HG02763 (cell line): Measurements from ENCODE around the gene SAMD13.
"Not testable (repeated sequence)": the region's sequence is repeated elsewhere in the genome, so short reads cannot be mapped to it uniquely, and the experiment has no call there.

Experiments
- ATAC-seq: cut with Tn5 transposase; IDR thresholded peaks from one replicate; pipeline ENCODE4 v1.9.1; 2021; ENCODE audit warnings: mild to moderate bottlenecking, moderate library complexity; ENCODE audit not compliant: unreplicated experiment

Gene SAMD13

DNA sequence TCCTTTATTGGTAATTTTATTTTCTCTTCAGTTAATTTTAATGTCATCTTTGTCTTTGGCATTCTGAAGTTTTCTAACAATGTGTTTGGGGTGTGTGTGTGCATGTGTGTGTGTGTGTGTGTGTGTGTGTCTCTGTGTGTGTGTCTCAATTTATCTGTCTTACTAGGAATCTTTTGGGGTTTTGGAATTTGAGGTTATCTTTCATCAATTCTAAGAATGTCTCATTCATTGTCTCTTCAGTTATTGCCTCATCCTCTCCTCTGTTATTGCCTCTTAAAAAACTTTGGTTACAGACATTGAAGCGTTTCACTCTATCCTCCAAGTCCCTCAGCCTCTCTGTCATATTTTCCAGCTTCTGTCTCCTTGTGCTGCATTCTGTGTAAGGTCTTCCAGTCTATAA lies 18.1 kb upstream of the SAMD13 start:
- no peak for ATAC-seq

DNA sequence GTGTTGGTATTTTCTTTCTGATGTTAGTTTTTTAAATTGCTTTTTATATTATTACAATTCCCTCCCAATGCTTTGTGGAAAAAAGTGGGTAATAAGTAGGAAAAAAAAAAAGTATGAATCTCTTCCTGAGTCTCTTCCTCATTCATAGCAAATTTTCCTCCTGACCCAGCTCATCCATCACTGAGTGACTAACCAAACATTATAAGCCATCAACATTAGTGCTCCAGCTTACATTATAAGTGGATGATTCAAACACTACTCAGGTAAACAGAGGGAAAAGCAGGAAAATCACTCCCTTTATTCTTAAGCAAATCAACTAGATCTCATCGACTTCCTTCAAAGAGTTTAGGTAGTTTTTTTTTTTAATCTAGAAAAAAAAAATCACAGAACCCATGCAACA lies 15.4 kb upstream of the SAMD13 start:
- no peak for ATAC-seq

GRCh38 chr1:84287389-84287788 lies 14.1 kb upstream of the SAMD13 start:
- not testable (repeated sequence) for ATAC-seq

DNA sequence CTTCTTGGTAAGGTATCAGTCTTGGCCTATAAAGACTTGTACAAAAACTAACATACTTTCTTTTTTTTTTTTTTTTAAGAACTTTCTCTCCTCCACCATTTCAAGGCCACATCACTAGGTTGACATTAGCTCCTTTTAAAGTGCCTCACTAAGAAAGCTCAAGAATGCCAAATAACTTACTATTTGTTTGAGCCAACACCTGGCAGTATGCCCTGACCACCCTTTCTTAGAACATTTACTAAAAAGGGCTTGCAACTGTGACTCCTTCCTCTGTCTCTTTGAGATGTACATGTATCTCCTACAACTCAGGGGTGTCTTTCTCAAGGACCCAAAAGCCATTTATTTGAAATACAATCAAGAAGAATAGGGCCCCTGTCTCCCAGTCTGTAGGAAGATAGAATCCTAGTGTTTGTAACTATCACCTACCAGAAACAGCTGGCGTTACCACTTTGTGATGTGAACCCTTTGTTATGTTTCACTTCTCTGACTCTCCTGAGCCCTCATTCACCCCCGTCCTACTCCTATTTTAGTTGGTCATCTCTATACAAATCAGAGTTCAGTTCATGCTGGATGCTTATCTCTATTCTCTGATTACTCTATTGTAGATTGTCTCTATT lies 12.2 kb upstream of the SAMD13 start:
- ATAC-seq: no peak

GRCh38 chr1:84291882-84292655 lies 9.4 kb upstream of the SAMD13 start:
- ATAC-seq: no peak

DNA sequence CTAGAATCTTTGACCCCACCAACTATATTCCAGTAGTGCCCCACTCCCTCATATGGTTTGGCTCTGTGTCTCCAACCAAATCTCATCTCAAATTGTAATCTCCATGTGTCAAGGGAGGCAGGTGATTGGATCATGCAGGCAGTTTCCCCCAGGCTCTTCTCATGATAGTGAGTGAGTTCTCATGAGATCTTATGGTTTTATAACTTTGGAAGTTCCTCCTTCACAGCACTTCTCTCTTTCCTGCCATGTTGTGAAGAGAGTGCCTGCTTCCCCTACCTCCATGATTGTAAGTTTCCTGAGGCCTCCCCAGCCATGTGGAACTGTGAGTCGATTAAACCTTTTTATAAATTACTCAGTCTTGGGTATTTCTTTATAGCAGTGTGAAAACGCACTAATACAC lies 7.7 kb upstream of the SAMD13 start:
- ATAC-seq: no peak

DNA sequence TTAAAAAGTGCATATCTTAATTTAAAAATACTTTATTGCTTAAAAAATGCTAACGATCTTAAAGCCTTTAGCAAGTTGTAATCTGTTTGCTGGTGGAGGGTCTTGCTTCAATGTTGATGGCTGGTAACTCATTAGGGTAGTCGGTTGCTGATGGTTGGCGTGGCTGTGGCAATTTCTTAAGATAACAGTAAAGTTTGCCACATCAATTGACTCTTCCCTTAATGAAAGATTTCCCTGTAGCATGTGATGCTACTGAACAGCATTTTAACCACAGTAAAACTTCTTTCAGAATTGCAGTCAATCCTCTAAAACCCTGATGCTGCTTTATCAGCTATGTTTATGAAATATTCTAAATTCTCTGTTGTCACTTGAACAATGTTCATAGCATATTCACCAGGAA lies 6.8 kb upstream of the SAMD13 start:
- no peak for ATAC-seq

DNA sequence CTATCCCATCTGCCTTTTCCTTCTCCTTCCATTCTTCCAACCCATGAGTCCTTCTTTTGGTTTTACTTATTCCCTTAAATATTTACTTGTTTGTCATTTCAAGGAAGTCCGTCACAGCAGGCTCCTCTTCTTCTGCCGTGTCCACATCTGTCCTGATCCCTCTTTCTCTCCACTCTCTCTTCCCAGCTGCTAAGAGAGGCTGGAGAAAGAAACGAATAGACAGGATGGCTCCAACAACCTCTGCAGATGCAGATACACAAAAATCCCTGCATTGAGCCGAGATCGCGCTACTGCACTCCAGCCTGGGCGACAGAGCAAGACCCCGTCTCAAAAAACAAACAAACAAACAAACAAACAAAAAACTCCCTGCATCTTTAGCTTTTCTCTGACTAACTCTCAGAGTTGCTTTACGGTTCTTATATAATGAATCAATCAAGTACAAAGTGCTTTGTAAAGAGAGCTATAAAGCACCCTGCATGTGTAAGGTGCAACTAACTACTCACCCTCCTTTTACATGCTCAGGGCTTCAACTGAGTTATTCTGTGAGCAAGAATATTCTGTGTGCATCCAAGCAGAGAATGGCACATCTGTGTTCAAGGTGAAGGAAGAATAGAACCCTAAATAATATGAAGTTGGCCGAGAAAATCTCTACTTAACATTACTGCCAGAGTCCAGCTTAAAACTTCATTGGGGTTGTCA lies 3.8 kb upstream of the SAMD13 start:
- ATAC-seq: no peak

DNA sequence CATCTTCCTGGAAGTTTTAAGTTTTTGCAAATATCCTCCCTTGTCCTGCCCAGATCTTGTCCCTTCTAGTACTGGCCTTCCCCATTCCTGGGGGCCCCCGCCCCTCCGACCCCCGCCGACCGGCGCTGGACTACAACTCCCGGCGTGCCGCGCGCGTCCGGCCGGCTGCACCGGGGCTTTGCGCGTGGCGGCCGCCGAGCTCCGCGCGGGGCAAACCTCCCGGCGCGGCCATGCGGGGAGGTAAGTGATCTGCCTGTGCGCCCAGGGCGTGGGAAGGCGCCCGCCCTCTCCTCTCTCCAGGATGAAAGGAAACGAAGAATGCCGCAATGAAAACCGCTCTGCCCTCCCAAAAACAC lies 3.2 kb upstream of the SAMD13 start:
- peak; percentile 79 for ATAC-seq

DNA sequence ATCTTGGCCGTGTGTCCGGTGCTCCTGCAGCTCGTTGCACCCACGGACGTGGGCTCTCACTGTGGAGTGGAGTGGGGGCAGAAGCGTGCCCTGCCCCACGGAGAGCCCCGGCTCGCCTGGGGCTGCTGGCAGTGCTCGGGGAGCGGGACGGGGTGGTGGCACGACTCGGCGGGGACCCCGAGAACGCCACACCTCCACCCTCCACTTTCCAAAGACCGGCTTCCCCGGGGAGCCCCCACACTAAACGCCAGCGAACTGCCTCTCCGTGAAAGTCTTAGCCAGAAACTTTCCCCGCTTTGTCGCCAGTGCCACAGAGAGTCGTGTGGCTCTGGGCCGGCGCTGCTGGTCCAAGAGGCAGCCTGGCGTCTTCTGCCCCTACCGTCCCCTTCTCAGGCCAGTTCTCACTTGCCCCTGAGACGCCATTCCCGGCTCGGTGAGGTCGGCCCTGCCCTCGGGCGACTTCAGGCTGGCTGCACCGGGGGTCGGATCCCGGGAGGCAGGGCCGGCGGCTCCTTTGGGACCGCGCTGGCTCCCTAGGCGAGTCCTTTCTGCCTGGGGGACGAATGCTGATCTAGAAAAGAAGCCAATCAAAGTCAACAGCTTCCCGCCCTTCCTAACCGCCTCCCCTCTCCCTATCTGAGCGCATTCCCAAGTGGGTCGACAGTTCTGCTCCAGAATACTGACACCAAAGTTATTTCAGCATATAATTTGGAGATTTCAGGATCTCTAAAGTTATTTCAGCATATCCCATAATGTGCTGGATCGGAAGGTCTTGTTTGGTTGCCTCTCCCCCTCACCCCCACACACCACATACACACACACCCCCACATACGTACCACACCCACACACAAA lies 2.6 kb upstream of the SAMD13 start:
- peak; percentile 31 for ATAC-seq

- no peak for ATAC-seq
These were observed 1.9 kb upstream of the SAMD13 start for GRCh38 chr1:84299536-84300170.

GRCh38 chr1:84300501-84300900 lies 1.0 kb upstream of the SAMD13 start:
- ATAC-seq: no peak

DNA sequence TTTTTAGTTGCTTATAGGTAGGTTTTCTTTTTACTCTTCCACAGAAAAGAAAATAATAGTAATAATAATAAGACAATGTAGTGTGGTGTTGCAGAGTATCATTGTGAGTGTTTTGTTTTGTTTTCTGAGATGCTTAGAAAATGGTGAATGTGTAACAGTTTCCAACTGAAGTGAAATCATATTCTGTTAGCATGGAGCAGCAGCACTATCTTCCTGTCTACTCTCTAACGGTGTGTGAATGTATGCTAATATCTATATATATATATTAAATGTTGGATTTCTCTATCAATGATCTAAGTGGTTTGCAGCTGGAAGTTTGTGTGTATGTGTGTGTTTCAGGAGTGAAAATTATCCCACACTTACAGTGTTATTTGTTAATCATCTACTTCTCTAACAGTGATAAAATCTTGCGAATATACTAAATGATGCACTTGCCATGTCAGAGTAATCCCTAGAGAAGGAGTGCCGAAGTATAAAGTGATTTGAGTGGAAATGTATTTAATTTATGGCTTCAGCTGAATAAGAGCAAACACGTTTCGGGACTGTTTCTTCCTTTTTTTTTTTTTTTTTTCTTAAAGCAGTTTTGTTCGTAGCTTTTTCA lies 377 bp downstream of the SAMD13 start:
- ATAC-seq: no peak

- no peak for ATAC-seq
These were observed 1.9 kb downstream of the SAMD13 start for GRCh38 chr1:84303314-84303830.

DNA sequence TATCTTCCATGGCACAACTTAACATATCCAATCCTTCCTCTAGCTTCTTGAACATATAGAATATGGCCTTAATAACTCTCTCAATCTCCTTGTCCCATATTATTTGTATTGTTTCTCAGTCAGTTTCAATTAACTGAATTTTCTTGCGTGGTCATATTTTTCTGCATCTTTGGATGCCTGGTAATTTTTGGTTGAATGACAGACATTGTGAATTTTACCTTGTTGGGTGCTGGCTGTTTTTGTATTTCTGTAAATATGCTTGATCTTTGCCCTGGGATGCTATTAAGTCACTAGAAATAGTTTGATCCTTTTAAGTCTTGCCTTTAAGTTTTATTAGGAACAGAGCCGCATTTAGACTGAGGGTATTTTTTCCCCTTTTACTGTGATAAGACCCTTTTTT lies 5.9 kb downstream of the SAMD13 start:
- no peak for ATAC-seq

DNA sequence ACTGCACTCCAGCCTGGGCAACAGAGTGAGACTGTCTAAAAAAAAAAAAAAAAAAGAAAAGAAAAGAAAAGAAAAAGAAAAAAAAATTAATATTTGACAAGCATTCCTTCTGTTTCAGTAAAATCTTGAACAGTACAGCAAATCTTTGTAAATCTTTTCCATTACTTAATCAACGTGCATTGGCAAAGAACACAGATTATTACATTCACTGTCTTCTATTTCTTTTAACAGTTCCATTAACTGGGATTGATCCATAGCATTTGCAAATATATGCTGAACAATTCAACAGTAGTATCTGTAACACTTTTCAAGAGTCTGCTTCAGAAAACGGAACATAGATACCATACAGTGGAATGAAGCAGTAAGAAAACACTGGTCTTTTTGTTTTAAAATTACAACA lies 9.8 kb downstream of the SAMD13 start:
- ATAC-seq: no peak

DNA sequence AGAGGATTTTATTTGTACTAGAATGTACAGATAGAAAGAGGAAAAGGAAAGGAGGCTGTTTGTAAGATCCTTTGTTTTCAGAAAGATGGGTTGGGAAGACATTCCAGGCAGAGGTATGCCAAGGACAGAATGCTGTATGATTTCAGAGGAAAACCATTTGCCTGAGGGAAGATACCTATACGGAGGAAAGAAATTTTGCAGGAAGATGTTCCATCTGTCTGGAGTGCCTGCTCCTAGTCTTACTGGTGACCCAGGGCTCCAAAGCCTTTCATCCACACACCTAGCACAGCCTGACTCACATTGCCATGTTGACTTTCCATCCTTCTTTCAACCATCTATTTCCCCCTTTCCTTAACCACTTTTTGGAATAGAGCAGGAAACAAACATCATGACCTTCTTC lies 18.2 kb downstream of the SAMD13 start:
- ATAC-seq: no peak

DNA sequence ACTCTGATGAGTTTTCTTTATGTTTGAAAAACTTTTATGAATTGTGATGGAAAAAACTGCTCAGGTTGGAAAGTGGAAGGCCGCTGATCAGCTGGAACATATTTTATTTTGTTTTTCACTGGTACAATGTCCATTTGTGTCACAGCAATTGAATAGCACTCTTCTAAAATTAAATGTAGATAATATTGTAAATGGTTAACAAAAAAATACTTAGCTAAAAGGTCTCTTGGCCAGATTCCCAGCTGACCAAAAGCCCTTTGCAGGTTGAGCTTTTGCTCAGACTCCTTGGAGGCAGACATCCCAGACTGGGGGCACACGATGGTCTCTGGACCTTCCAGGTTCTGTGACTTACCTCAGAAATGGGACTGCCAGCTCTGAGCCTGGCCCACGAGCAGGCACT lies 26.3 kb downstream of the SAMD13 start:
- no peak for ATAC-seq

- ATAC-seq: no peak
These were observed 28.8 kb downstream of the SAMD13 start for GRCh38 chr1:84330125-84330984.
